GM18519 (cell line): ENCODE data around the gene GIT1.

Source experiments
- ATAC-seq: cut with Tn5 transposase; IDR thresholded peaks from one replicate; pipeline ENCODE4 v1.9.1; 2021; ENCODE audit warnings: mild to moderate bottlenecking, moderate library complexity; ENCODE audit not compliant: unreplicated experiment, low FRiP score

The GIT1 gene

DNA sequence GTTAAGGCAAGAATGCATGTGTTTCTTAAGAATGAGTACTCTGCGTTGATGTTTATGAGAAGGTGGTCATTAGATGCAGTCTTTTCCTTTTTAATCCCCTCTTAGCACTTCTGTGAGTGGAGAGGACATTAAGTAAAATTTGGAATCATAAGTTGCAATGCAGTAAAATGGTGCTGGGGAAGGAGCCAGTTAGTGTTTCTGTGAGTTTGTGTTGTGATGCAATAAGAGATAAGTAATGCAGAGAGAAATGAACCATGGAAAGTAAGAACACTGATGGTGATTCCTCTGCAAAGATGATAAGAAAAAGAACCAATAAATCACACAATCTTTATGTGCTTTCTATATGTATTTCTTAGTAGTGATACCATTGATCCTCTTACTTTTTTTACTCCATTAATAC lies 42.6 kb downstream of the GIT1 start:
- no peak for ATAC-seq

- no peak for ATAC-seq
These were observed 43.4 kb downstream of the GIT1 start for GRCh38 chr17:29546085-29546484.

- no peak for ATAC-seq
These were observed 45.4 kb downstream of the GIT1 start for GRCh38 chr17:29544066-29544465.

DNA sequence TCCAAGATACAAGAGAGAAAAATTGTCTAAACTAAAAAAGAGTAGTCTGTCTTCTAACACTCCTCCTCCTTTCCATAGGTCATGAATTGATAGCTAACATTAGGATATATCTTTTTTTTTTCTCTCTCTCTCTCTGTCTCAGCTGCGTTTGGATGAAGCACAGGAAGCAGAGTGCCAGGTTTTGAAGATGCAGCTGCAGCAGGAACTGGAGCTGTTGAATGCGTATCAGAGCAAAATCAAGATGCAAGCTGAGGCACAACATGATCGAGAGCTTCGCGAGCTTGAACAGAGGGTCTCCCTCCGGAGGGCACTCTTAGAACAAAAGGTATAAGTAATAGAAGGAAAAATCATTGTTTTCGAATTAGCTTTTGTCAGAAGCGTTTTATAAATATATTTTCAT lies 55.5 kb downstream of the GIT1 start:
- ATAC-seq: no peak

GRCh38 chr17:29526322-29526721 lies 63.1 kb downstream of the GIT1 start:
- ATAC-seq: no peak

DNA sequence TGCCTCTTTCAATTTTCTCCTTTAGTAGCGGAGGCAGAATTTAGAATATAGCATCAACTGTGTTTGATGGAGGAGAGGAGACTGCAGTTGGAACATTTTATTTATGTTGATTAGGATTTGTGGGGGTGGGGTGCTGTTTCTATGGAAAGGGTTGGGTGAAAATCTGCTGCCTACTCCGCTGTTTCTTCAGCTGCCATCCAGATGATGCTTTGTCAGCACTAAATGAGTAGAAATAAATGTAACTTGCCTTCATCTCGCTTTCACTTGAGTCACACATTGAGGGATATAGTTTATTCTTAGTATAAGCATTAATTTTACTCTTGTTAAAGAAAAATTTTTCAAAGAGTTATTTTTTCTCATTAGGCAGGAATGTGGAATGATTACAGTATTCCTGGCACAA lies 64.8 kb downstream of the GIT1 start:
- no peak for ATAC-seq
